A549 (cell line): ENCODE data around the gene ART1. TPM values are rescaled to one million over a fixed set of nuclear protein-coding genes. Genes with fewer than 3 reads are reported as not detected.
A peak's percentile ranks its signal among the peaks of the same experiment; 100 is the strongest.

ENCODE experiments used
- ATAC-seq, 2 experiments: fragments of 200-7000 bp in 1 of 2; fragments of >200 bp in 1 of 2; cut with Nextera tagmentation in 1 of 2; cut with Tn5 transposase in 1 of 2; 3 replicates each; pipeline versions ENCODE4 v1.8.0 to v1.9.1; 2018 to 2020; ENCODE audit warnings: mild to moderate bottlenecking in 1 of 2, moderate library complexity in 1 of 2
- CTCF ChIA-PET: fragments of 300-600 bp; sonication (Branson Sonifier 250); formaldehyde crosslinking; extraction: SDS; loops from one replicate; lab custom pipeline; 2021; ENCODE audit warnings: antibody characterized with exemption, inconsistent platforms; lab: Yijun Ruan, JAX
- POLR2A ChIA-PET: fragments of 350-600 bp; formaldehyde crosslinking; extraction: SDS; loops from one replicate; lab custom pipeline; 2021; ENCODE audit warnings: antibody characterized with exemption, inconsistent platforms; lab: Yijun Ruan, JAX
- DNase-seq, 2 experiments: peaks; one replicate each; pipeline versions ENCODE4 v3.0.0 to v3.0.0-alpha.2; 2011 to 2016; ENCODE audit warnings: low read depth in 1 of 2, low spot score in 1 of 2
- FAIRE-seq: peaks from 2 replicates; lab custom pipeline; 2011; peaks lifted over from hg19 to GRCh38; lab: Jason Lieb, UNC
- H3K27ac ChIP-seq, 2 experiments: fragments of >200 bp; sonication (Bioruptor Twin); formaldehyde crosslinking; 3 replicates each; pipeline ENCODE4 v1.5.1; 2016 to 2017
- H3K4me1 ChIP-seq: fragments of >200 bp; sonication (Bioruptor Twin); formaldehyde crosslinking; 3 replicates; pipeline ENCODE4 v1.6.1; 2016
- H3K4me2 ChIP-seq: fragments of >200 bp; sonication (Bioruptor Twin); formaldehyde crosslinking; 3 replicates; pipeline ENCODE4 v1.6.1; 2016
- H3K4me3 ChIP-seq: fragments of >200 bp; sonication (Bioruptor Twin); formaldehyde crosslinking; 3 replicates; pipeline ENCODE4 v1.5.1; 2016
- H3K9me3 ChIP-seq: fragments of >200 bp; sonication (Bioruptor Twin); formaldehyde crosslinking; 3 replicates; pipeline ENCODE4 v1.6.1; 2016
- CHD2 ChIP-seq: fragments of 150-350 bp; IDR thresholded peaks from 2 replicates; pipeline ENCODE4 v1.6.1; 2014; ENCODE audit warnings: low read length; ENCODE audit not compliant: partially characterized antibody
- CTCF ChIP-seq: fragments of >200 bp; sonication (Bioruptor Twin); formaldehyde crosslinking; IDR thresholded peaks from 3 replicates; pipeline ENCODE4 v1.5.1; 2016
- EHF ChIP-seq: fragments of 250-450 bp; sonication (Bioruptor Pico); IDR thresholded peaks from 2 replicates; pipeline ENCODE4 v1.5.0; 2020; ENCODE audit warnings: mild to moderate bottlenecking
- EP300 ChIP-seq, 2 experiments: fragments of >200 bp; sonication (Bioruptor Twin); formaldehyde crosslinking; IDR thresholded peaks; 2 replicates in 1 of 2; 3 replicates in 1 of 2; pipeline ENCODE4 v1.6.1; 2016 to 2017
- ESRRA ChIP-seq: fragments of 150-350 bp; IDR thresholded peaks from 2 replicates; pipeline ENCODE4 v1.6.1; 2014; ENCODE audit warnings: mild to moderate bottlenecking, low read length, borderline replicate concordance
- FOSL2 ChIP-seq, 2 experiments: fragments of 450-650 bp in 1 of 2; fragments of >200 bp in 1 of 2; sonication (Bioruptor Twin) in 1 of 2; formaldehyde crosslinking; IDR thresholded peaks; 2 replicates each; pipeline versions ENCODE4 v1.5.0 to v1.6.1; 2016 to 2020; ENCODE audit warnings: mild to moderate bottlenecking in 1 of 2, moderate library complexity in 1 of 2
- FOXS1 ChIP-seq: fragments of 250-450 bp; sonication (Bioruptor Pico); IDR thresholded peaks from 2 replicates; pipeline ENCODE4 v1.5.0; 2020; ENCODE audit warnings: mild to moderate bottlenecking, moderate library complexity
- HES2 ChIP-seq: fragments of >200 bp; sonication (Bioruptor Twin); formaldehyde crosslinking; IDR thresholded peaks from 2 replicates; pipeline ENCODE4 v1.6.1; 2016
- HEYL ChIP-seq: fragments of 250-450 bp; sonication (Bioruptor Pico); IDR thresholded peaks from 2 replicates; pipeline ENCODE4 v1.8.0; 2021; ENCODE audit warnings: mild to moderate bottlenecking, moderate library complexity
- HMGXB4 ChIP-seq: fragments of 250-450 bp; sonication (Bioruptor Pico); IDR thresholded peaks from 2 replicates; pipeline ENCODE4 v1.5.0; 2021; ENCODE audit warnings: mild to moderate bottlenecking, moderate library complexity, borderline replicate concordance
- HOXA7 ChIP-seq: fragments of 250-450 bp; sonication (Bioruptor Pico); IDR thresholded peaks from 2 replicates; pipeline ENCODE4 v1.5.0; 2020; ENCODE audit warnings: mild to moderate bottlenecking, moderate library complexity
- HOXB13 ChIP-seq: fragments of 250-450 bp; sonication (Bioruptor Pico); IDR thresholded peaks from 2 replicates; pipeline ENCODE4 v1.5.0; 2020; ENCODE audit warnings: low read depth, mild to moderate bottlenecking, moderate library complexity
- KDM1A ChIP-seq: fragments of 200-600 bp; sonication (generic); IDR thresholded peaks from 2 replicates; pipeline ENCODE4 v1.6.1; 2016; ENCODE audit warnings: low read depth, mild to moderate bottlenecking
- MAFK ChIP-seq: fragments of 450-650 bp; IDR thresholded peaks from 2 replicates; pipeline ENCODE4 v1.6.1; 2014; ENCODE audit not compliant: partially characterized antibody
- NPAS2 ChIP-seq: fragments of 250-450 bp; sonication (Bioruptor Pico); IDR thresholded peaks from 2 replicates; pipeline ENCODE4 v1.8.0; 2022; ENCODE audit warnings: mild to moderate bottlenecking, moderate library complexity, borderline replicate concordance
- NR3C1 ChIP-seq: fragments of >200 bp; sonication (Bioruptor Twin); formaldehyde crosslinking; IDR thresholded peaks from 3 replicates; pipeline ENCODE4 v1.6.1; 2017
- PBX3 ChIP-seq: IDR thresholded peaks from 2 replicates; pipeline ENCODE4 v1.6.1; 2012
- POLR2A ChIP-seq: IDR thresholded peaks from 2 replicates; pipeline ENCODE4 v1.6.1; 2012; ENCODE audit warnings: mild to moderate bottlenecking, low read length
- RAD21 ChIP-seq, 2 experiments: fragments of >200 bp in 1 of 2; sonication (Bioruptor Twin) in 1 of 2; formaldehyde crosslinking in 1 of 2; IDR thresholded peaks in 1 of 2; conservative IDR thresholded peaks in 1 of 2; 2 replicates in 1 of 2; 3 replicates in 1 of 2; pipeline ENCODE4 v1.6.1; 2012 to 2018; ENCODE audit warnings: inconsistent platforms in 1 of 2
- RNF2 ChIP-seq: fragments of 200-600 bp; sonication (generic); IDR thresholded peaks from 2 replicates; pipeline ENCODE4 v1.6.1; 2016; ENCODE audit warnings: low read depth, mild to moderate bottlenecking, antibody characterized with exemption, moderate library complexity, borderline replicate concordance
- SMC3 ChIP-seq: fragments of >200 bp; sonication (Bioruptor Twin); formaldehyde crosslinking; IDR thresholded peaks from 3 replicates; pipeline ENCODE4 v1.6.1; 2018; ENCODE audit warnings: inconsistent platforms
- TFCP2L1 ChIP-seq: fragments of 250-450 bp; sonication (Bioruptor Pico); IDR thresholded peaks from 2 replicates; pipeline ENCODE4 v1.5.0; 2021; ENCODE audit warnings: mild to moderate bottlenecking
- TP53 ChIP-seq: fragments of 250-450 bp; sonication (Bioruptor Pico); IDR thresholded peaks from 2 replicates; pipeline ENCODE4 v1.5.0; 2021; ENCODE audit warnings: mild to moderate bottlenecking, moderate library complexity
- ZFP36 ChIP-seq: fragments of 450-650 bp; IDR thresholded peaks from 2 replicates; pipeline ENCODE4 v1.6.1; 2014; ENCODE audit warnings: borderline replicate concordance; ENCODE audit not compliant: partially characterized antibody
- ZSCAN20 ChIP-seq: fragments of 250-450 bp; sonication (Bioruptor Pico); IDR thresholded peaks from 2 replicates; pipeline ENCODE4 v1.8.0; 2022; ENCODE audit warnings: mild to moderate bottlenecking, moderate library complexity
- WGBS: methylation state at CpG from one replicate; pipeline ENCODE4 v1.1.6; 2017; ENCODE audit errors: missing lambda C conversion rate; 5-methylcytosine and 5-hydroxymethylcytosine counted together
- polyA plus RNA-seq, 4 experiments: library from polyadenylated mRNA; depleted of rRNA in 3 of 4; stranded (reverse); fragments of >200 nt; fragmentation: RNase III in 1 of 4; extraction: RNeasy Plus Mini Kit Qiagen cat#74134 plus additional on column Dnase treatment in 1 of 4; gene quantifications; 2 replicates in 3 of 4; 3 replicates in 1 of 4; pipeline ENCODE4 v1.2.3, GENCODE V29; 2011 to 2017

Gene ART1
- polyA plus RNA-seq, 2 of the 4 experiments (the other 2 are of a cell fraction), result not detected

GRCh38 chr11:3659595-3660515 lies 14.9 kb downstream of the ART1 start:
- Histone ChIP-seq H3K27ac (no peak overlapping the region), H3K4me1 (no peaks in the 10 kb centered on the region), H3K9me3 (no peaks in the 10 kb centered on the region), H3K4me2 (no peak overlapping the region), H3K4me3 (no peak overlapping the region)
- 77% methylated on average over 26 of the region's 33 CpGs for WGBS
- FAIRE-seq (no peak), DNase-seq (no peak), ATAC-seq (peak in 1 of 2 experiments; percentile 10; a peak in 1 of 6 replicates)
- CTCF ChIA-PET, result no interaction called here
- POLR2A ChIA-PET, result no interaction called here
- TF ChIP-seq RAD21 (conservative IDR thresholded peaks at IDR 0.05 in 1 of 2, IDR thresholded peaks at IDR 0.05 in 1 of 2), result no peak
- TF ChIP-seq MAFK, result no peak
- TF ChIP-seq HOXA7 (CRISPR knock-in tag), result no peak

- Histone ChIP-seq H3K4me1 (no peaks in the 10 kb centered on the region), H3K4me2 (no peak overlapping the region), H3K27ac (no peak overlapping the region), H3K9me3 (no peaks in the 10 kb centered on the region), H3K4me3 (no peak overlapping the region)
- DNase-seq, result no peak
- TF ChIP-seq HEYL (no peak), HOXB13 (CRISPR knock-in tag) (no peak), TP53 (no peak), ZFP36 (no peak), ESRRA (no peak), MAFK (no peak), NPAS2 (CRISPR knock-in tag) (no peak)
- ChIA-PET POLR2A (no interaction called here), CTCF (no interaction called here)
- 53% methylated on average over 2 of the region's 2 CpGs for WGBS
- FAIRE-seq, result no peak
- ATAC-seq, result 0 out of 6 replicates have a peak, but pooled peaks of 1 of the 2 experiments have one; percentile 14
Observed at GRCh38 chr11:3660960-3661359, 16.0 kb downstream of the ART1 start.

GRCh38 chr11:3662856-3663255 lies 17.9 kb downstream of the ART1 start:
- no peak overlapping the region for H3K4me3 ChIP-seq
- no peak for DNase-seq
- TF ChIP-seq ZSCAN20, result no peak
- no peak for TF ChIP-seq TFCP2L1 (CRISPR knock-in tag)
- no peak for TF ChIP-seq KDM1A
- TF ChIP-seq TP53, result no peak
- TF ChIP-seq HES2, result no peak
- no peak for TF ChIP-seq EHF (CRISPR knock-in tag)
- no peak for TF ChIP-seq SMC3
- TF ChIP-seq CTCF, result no peak
- no peak for TF ChIP-seq FOXS1
- no peak for TF ChIP-seq RNF2
- TF ChIP-seq POLR2A, result no peak
- no peak for TF ChIP-seq CHD2
- TF ChIP-seq HOXB13 (CRISPR knock-in tag), result no peak
- TF ChIP-seq FOSL2 (IDR thresholded peaks at IDR 0.05), result no peak
- TF ChIP-seq FOSL2 (CRISPR knock-in tag; IDR thresholded peaks at IDR 0.05), result no peak
- TF ChIP-seq HEYL, result no peak
- TF ChIP-seq EP300 (IDR thresholded peaks at IDR 0.05), result no peak
- TF ChIP-seq NR3C1, result no peak
- TF ChIP-seq PBX3, result no peak
- no peak for TF ChIP-seq HMGXB4
- TF ChIP-seq, all 56 proteins: peak for 0
- POLR2A ChIA-PET, result no interaction called here
- H3K4me1 ChIP-seq, result no peaks in the 10 kb centered on the region
- CTCF ChIA-PET, result no interaction called here
- H3K9me3 ChIP-seq, result no peaks in the 10 kb centered on the region
- no peak for ATAC-seq
- no peak overlapping the region for H3K4me2 ChIP-seq
- H3K27ac ChIP-seq, result no peak overlapping the region
- FAIRE-seq, result no peak
